Bone marrow (tissue), 2 donors: Measurements from ENCODE around the gene FNBP1.
"Not testable (repeated sequence)": the region's sequence is repeated elsewhere in the genome, so short reads cannot be mapped to it uniquely, and the experiment has no call there.

Experiments
- DNase-seq, 2 donors: peaks; one replicate each; lab custom pipeline; 2025; lab: John Stamatoyannopoulos, UW

Gene FNBP1

DNA sequence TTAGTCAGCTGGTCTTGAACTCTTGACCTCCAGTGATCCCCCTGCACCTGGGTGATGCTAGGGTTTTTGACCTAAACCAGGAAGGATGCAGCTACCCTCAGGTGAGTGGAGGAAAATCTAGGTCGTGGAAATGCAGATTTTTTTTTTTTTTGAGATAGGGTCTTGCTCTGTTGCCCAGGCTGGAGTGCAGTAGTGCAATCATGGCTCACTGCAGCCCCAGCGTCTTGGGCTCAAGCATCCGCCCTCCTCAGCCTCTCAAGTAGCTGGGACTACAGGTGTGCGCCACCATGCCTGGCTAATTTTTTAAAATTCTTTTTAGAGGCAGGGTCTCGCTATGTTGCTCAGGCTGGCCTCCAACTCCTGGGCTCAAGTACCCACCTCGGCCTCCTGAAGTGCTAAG is 51.9 kb downstream of the FNBP1 start:
- DNase-seq: not testable (repeated sequence)

DNA sequence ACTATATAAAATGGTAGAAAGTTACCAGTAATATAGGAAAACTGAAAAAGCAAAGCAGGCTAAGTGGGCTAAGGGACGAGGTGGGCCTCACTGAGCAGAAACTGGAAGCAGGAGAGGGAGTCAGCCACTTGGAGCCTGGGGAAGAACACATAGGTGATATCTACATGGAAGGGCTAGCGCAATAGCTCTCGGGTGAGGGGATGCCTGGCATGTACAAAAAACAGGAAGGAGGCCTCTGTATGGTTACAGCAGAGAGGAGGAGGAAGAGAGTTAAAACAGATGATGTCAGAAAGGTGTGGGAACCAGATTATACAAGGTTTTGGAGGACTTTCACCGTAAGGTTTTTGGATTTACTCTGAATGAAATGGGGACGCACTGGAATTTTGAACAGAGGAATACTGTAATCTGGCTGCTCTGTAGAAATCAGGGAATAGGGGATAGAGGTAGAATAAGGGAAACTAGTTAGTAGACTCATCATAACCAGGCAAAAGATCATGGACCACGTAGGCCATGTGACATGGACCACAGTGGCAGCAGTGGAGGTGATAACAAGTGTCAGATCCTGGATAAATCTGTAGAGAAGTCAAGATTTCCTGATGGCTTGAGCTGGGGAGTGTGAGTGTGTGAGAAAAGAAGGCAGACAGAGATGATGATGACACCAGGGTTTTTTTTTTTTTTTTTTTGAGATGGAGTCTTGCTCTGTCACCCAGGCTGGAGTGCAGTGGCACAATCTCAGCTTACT is 52.5 kb downstream of the FNBP1 start:
- no peak for DNase-seq

DNA sequence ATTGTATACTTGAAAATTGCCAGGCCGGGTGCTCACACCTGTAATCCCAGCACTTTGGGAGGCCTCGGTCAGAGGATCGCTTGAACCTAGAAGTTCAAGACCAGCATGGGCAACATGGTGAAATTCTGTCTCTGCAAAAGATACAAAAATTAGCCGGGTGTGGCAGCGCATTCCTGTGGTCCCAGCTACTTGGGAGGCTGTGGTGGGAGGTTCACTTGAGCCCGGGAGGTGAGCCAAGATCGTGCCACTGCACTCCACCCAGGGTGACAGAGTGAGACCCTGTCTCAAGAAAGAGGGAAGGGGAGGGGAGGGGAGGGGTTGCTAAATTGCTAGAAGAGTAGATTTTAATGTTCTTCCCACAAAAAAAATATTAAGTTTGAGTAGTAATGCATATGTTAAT is 53.2 kb downstream of the FNBP1 start:
- DNase-seq: no peak

GRCh38 chr9:129989362-129989708 is 53.7 kb downstream of the FNBP1 start:
- no peak for DNase-seq

DNA sequence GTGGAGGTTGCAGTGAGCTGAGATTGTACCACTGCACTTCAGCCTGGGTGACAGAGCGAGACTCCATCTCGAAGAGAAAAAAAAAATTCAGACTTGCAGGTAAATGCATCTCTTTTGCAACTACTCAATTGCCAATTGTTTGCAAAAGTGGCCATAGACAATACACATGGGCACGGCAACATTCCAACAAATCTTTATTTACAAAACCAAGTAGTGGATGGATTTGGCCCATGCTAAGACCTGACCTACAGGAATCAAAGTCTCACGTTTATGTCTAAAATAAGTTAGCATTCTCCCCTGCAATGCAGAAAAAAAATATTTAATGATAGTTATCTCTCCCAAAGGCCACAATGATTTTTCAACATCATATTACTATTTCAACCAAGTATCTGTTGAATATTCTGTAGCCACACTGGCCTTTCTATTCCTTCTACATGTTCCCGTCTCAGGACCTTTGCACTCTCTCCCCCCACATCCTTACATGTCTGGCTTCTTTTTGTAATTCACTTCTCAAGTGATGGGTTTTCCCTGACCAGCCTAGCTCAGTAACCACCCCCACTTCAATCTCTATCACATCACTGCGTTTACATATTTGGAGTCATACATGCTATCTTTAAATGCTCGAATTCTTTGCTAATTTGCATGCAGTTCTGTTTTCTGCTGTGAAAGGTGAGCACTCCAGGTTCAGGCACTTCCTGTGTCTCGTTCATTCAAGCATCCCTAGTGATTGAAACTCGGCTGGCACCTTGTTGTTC is 54.2 kb downstream of the FNBP1 start:
- DNase-seq: no peak

GRCh38 chr9:129987941-129988340 is 55.0 kb downstream of the FNBP1 start:
- no peak for DNase-seq

- DNase-seq: no peak
Measured at GRCh38 chr9:129987047-129987446, 55.9 kb downstream of the FNBP1 start.

- not testable (repeated sequence) for DNase-seq
Measured at GRCh38 chr9:129984589-129984988, 58.4 kb downstream of the FNBP1 start.

DNA sequence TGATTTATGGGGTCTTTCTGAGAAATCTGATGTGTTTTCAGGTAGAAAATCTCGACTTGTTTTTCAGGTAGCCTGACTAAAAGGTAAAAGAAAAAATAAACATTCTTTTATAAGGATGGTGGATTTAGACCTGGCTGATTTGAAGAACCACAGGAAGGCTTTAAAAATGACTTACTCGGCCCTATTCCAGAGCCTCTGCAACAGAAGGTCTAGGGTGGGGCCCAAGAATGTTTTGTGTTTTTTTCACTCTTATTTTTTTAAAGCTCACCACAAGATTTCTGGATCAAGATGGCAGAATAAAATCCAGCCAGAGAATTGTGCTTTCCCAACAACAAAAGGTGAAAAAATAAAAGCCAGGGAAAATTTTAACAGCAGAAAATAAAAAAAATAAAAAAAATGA is 59.1 kb downstream of the FNBP1 start:
- no peak for DNase-seq

DNA sequence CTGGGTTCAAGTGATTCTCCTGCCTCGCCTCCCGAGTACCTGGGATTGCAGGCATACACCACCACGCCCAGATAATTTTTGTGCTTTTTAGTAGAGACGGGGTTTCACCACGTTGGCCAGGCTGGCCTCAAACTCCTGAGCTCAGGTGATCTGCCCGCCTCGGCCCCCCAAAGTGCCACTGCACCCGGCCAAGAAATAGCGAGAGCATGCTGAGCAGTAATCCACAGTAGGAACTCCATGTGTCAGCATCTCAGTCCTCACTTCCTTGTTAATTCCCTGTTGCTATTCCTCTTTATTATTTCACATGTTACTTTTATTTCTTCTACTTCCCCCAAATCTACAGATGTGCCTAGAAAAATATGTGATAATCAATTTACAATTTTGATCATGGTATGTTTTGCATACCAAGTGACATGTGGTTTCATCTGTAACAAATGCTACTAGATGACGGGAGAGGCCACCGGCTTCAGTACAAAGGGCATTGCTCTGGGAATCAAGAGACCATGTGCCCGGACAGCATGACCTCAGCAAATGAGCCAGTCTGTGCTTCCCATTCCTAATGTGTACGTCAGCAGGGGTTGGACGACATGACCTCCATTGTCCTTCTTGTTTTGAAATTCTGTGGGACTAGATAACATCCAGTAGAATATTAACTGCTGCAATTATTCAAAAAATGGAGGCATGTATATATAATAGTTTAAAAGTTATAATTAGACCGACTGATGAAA is 61.6 kb downstream of the FNBP1 start:
- DNase-seq: no peak

DNA sequence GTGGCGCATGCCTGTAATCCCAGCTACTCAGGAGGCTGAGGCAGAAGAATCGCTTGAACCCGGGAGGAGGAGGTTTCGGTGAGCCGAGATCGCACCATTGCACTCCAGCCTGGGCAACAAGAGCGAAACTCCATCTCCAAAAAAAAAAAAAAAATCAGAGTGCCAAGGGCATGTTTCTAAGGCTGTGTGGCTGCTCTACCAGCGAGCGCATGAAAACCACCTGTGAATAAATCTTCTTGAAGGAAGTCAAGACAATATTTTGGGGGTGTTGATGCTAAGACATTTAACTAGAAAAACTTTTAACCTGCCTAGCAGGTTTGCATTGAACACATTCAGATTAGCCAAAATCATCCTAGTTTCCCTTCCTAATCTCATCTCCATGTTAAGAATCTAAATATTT is 62.8 kb downstream of the FNBP1 start:
- not testable (repeated sequence) for DNase-seq

- DNase-seq: no peak
Measured at GRCh38 chr9:129979071-129979745, 63.8 kb downstream of the FNBP1 start.

DNA sequence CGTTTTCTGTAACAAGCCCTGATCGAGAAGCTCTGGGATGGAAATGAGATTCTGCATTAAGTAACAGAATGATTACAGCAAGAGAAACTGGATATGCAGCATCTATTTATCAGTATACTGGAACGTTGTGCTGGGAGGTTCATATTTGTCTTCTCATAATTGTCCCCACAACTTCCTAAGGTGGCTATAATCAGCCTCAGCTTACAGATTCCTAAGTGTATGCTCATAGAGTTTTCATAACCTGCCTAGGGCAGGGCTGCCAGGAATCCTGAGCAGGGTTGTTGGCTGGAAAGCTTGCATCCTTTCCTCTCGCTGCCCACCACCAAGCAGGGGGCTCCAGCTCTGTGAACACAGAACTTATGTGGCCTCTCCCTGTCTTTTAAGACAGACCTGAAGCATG is 70.2 kb downstream of the FNBP1 start:
- no peak for DNase-seq

- DNase-seq: no peak
Measured at GRCh38 chr9:129968690-129969485, 74.1 kb downstream of the FNBP1 start.

GRCh38 chr9:129964901-129965734 is 77.9 kb downstream of the FNBP1 start:
- DNase-seq: no peak

DNA sequence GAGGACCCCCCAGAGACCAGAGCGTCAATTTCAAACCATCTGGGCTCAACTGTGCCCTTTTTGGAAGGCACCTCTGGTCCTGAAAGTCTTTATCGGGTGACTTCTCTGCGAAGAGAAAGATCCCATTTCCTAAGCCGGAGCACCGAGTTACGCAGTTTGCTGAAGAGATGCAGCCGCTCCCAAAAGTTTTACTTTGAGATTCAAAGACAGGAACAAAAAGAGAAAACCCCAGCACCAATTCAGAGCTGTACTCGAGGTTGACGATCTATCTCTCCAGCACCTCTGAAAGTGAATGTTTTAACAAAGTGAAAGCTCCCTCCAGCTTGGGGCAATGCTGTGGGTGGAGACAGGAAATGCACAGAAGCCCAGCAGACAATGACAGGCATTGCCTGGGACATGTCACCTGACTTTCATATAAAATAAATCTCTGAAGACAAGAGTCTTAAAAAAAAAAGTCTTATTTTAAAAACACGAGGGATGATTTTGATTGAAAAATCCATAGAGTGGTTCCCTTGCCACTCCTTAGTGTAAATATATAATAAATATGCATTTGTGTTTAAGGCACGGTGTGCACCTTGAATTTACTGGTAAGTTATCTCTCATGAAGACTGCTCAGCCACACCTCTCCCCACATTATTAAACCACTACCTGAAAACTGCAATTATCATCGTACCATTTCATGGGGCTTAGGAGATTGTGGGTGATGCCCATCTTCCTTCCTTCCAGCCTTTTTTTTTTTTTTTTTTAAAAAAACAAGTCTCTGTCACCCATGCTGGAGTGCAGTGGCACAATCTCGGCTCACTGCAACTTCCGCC is 79.9 kb downstream of the FNBP1 start:
- peak in 1 of 2 donors; percentile 67 for DNase-seq

- no peak for DNase-seq
Measured at GRCh38 chr9:129962451-129962864, 80.5 kb downstream of the FNBP1 start.

DNA sequence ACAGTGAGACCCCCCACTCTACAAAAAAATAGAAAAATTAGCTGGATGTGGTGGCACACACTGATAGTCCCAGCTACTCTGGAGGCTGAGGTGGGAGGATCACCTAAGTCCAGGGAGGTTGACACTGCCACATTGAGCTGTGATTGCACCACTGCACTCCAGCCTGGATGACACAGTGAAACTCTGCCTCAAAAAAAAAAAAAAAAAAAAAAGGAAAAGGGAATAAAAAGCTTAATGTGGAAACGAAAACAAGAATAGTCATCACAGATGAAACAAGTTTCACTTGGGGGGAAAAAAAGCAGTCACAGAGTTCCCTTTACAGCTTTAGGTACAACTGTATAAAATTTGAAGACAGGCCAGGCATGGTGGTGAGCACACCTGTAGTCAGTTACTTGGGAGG is 84.2 kb downstream of the FNBP1 start:
- no peak for DNase-seq

GRCh38 chr9:129954868-129955550 is 88.0 kb downstream of the FNBP1 start:
- peak in 1 of 2 donors; percentile 64 for DNase-seq
